HG03064 (cell line): ENCODE results near the gene B3GNT7.
"Not testable (repeated sequence)": the region's sequence is repeated elsewhere in the genome, so short reads cannot be mapped to it uniquely, and the experiment has no call there.

Experiments
- ATAC-seq: cut with Tn5 transposase; IDR thresholded peaks from one replicate; pipeline ENCODE4 v1.9.1; 2021; ENCODE audit warnings: low read depth; ENCODE audit not compliant: unreplicated experiment

B3GNT7 gene, protein sequence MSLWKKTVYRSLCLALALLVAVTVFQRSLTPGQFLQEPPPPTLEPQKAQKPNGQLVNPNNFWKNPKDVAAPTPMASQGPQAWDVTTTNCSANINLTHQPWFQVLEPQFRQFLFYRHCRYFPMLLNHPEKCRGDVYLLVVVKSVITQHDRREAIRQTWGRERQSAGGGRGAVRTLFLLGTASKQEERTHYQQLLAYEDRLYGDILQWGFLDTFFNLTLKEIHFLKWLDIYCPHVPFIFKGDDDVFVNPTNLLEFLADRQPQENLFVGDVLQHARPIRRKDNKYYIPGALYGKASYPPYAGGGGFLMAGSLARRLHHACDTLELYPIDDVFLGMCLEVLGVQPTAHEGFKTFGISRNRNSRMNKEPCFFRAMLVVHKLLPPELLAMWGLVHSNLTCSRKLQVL

DNA sequence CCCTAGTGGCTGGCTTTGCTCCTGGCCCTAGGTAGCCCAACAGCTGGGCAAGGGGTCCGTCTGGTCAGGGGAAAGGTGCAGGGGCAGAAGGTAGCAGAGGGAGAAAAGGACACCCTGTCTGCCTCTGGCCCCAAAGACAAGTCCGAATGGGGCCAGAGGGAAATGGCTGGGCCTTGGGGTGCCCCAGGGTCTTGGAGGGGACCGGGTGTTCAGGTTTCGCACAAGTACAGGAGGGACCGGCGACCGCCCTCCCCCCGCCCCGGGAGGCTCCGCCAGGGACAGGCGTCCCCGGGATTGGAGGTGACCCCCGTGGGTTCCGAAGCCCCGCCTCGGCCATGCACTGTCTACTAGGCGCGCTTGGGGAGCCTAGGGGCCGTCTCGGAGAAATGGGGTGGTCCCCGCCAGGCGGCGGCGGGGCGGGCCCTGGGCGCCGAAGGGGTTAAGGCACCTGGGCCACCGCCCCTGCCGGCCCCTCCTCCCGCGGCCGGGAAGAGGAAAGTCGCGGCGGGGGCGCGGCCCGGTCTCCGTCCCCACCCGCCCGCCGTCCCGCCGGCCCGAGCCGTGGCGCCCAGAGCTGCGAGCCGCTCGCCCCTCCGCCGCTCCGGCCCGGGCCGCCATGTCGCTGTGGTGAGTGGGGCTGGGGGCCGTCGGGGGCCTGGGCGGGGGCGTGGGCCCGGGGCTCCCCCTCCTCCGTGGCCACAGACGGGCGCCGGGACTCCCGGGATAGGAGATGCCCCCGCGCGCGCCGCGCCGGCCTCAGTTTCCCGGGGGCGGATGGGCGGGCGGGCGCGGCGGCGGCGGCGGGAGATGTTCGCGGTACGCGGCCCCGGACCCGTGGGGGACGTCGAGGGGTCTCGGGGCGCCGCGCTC lies at the start of gene B3GNT7:
TSS of gene B3GNT7 (plus strand) at position 523 of the 870 bp plus-strand sequence. CDS start at position 617, 94 bp downstream.
- ATAC-seq = no peak

DNA sequence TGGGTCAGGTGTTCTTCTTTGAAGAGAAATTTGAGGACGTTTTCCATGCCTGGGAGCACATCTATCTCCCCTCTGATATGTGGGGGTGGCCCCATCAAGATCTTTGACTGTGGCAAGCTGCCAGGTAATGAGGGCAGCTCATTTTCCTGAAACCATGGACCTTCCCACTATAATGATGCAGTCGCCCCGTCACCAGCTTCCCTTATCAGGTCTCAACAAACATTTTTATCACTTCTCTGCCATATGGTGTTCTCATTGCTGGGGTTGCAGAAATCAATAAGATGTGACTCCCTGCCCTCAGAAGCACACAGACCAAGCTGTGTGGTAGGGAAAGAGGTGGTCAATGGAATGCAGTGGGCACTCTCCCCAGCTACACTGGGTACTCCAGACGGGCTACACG lies 48.4 kb upstream of the B3GNT7 start:
- ATAC-seq = no peak

DNA sequence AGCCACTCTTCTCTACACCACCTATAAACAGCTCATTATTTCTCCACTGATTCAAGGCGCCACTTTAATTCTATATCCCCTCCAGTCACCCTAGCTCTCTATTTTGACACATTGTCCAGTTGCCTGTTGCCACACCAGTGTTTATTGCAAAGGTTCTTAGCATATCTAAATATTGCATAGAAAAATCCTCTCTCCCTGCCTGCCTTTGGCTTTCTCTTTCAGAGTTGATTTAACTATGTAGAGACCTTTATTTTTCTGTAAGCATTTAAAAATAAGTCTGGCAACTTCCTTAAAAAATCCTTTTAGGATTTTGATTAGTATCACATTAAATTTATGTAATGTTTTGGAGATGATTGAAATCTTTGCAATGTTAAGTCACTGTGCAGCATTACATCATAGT lies 47.9 kb upstream of the B3GNT7 start:
- ATAC-seq = no peak

DNA sequence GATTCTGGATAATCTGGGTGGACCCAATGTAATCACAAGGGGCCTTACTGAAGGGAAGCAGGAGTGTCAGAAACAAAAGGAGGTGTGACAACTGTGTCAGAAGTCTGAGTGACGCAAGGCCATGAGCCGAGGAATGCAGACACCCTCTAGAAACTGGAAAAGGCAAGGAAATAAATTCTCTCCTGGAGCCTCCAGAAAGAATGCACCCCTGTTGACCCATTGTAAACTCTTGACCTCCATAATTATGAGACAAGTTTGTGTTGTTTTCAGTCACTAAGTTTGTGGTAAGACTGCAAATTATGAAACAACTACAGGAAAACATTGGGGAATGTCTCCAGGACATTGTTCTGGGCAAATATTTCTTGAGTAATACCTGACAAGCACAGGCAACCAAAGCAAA lies 47.3 kb upstream of the B3GNT7 start:
- ATAC-seq = no peak

DNA sequence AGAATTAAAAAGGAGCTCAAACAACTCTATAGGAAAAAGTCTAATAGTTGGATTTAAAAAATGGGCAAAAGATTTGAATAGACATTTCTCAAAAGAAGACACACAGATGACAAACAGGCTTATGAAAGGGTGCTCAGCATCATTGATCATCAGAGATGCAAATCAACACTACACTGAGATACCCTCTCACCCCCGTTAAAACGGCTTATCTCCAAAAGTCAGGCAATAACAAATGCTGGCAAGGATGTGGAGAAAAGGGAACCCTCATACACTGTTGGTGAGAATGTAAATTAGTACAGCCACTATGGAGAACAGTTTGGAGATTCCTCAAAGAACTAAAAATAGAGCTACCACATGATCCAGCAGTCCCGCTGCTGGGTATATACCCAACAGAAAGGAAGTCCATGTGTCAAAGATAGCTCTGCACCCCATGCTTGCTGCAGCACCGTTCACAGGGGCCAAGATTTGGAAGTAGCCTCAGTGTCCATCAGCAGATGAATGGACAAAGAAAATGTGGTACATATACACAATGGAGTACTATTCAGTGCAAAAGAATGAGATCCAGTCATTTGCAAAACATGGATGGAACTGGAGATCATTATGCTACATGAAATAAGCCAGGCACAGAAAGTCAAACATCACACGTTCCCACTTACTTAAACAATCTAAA lies 46.7 kb upstream of the B3GNT7 start:
- ATAC-seq = no peak

DNA sequence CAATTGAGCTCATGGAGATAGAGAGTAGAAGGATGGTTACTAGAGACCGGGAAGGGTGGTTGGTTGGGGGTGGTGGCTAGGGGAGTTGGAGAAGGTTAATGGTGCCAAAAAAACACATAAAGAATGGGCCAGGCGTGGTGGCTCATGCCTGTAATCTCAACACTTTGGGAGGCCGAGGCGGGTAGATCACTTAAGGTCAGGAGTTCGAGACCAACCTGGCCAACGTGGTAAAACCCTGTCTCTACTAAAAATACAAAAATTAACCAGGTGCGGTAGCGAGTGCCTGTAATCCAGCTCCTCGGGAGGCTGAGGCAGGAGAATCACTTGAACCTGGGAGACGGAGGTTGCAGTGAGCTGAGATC lies 46.2 kb upstream of the B3GNT7 start:
- ATAC-seq = not testable (repeated sequence)

DNA sequence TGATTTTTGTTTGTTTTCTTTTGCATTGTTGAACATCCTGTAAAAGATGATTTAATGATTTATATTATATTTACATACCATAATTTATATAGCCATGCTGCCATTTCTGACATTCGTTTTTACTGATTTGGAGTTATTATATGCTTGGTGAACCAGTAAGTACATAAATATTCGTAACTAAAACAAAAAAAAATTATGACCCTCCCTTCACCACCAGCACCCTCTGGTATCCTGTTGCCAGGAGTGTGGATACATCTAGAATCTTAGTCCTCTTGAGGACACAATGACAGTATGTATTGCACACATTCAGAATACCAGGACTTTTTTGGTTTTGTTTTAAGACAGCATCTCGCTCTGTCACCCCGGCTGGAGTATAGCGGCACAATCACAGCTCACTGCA lies 43.9 kb upstream of the B3GNT7 start:
- no peak for ATAC-seq

DNA sequence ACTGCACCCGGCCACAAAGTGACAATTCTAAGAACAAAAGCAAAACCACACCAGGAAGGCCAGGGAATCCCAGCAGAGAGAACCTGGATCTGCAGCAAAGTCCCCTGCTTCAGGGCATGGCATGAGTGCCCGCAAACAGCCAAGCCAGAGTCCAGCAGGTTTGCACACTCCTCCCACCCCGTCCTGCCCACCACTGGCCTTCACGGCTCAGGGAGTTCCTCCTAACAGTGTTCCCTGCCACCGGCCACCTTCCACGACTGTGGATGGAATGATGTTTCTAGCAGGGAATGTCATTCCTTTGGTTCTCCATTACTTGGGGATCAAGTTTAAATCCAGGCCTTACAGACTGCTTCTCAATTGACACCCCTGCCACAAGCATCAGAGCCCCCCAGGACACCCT lies 42.0 kb upstream of the B3GNT7 start:
- no peak for ATAC-seq

DNA sequence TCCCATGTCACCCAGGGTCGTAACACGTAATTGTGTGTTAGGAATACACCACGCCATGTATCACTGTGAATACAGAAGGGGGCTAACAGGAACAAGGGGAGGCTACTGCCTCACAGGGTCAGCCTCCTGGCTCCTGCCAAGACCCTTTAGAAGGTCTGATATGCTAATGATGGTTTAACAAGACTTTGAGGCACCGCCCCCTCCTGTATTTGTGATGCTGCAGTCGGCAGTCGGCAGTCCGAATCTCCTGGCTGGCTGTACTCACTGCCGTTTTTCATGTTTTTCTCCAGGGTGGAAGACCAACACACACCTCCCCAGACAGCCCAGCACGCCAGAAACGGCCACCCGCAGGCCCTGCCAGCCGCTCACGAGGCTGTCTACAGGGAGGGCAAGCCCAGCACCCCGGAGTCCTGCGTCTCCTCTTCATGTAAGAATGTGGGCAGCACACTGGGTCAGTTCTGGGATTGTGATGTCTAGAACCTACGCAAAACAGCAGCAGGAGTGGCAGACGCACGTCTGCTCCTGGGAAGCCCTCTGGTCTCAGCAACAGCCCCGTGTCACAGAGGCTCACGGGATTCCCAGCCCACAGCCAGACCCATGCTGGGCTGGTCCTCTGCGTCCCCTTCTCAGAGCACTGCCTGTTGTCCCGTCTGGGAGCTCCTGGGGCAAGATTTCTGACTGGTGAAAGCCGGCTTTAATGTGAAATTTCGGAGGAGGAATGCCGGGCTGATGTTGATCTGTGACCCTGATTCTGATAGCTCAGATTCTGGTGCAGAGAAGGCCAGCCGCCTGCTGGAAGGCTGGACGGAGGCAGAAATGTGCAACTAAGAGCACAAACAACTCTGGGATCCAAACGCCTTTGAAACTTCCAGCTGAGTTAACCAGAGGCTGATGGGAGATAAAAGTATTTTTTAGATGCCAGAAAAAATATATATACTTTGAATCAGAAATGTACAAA lies 39.7 kb upstream of the B3GNT7 start:
- no peak for ATAC-seq

DNA sequence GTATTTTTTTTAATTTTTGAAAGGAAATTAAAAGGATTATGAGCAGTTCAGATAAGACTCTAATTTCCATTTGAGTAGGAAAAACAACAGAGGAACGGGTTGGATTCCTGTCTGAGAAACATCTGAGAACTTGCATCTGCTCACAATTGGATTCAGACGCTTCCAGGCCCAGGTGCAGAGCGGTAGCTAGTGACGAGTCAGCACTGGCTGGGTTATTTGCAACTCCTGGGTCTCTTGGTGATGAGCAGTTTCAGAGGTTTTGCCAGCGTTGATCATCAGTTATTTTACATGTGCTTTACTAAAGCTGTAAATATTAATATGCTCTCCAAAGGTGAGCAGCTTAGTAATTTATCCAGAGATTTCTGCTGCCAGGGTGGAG lies 39.1 kb upstream of the B3GNT7 start:
- ATAC-seq = no peak

DNA sequence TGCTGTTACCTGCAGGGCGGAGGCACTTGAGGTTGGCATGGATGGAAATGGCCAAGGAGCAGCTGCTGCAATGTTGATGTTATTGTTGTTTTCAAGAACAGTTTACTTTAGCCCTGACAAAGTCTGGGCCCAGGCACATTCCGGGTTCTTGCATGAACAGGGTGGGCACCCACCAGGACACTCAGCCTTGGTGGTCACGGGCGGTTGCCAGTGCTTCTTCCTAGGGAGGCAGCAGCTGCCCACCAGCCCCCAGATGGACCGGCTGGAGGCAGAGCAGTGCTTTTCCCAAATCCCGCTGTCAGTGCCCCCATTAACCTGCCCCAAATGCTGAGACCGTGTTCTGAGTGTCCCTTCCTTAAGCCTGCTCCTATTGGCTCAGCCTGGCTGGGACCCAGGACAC lies 38.5 kb upstream of the B3GNT7 start:
- ATAC-seq = no peak

DNA sequence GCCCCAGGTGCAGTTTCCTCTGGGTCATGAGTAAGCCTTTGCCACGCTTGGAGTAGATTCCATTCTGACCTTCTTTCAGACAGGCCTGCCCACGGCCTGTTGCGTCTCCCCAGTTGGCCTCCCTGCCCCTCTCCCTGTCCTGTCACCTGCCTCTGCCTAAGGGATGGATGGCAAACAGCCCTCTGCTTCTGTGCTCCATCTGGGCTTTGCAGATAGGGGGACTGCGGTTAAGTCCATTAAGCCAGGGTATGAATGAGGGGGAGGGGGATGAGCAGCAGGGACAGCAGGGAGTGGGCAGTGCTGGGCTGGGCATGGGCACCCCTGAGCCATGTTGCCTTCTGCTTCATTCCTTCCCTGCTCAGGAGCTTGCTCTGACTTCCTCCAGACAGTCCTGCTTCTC lies 37.6 kb upstream of the B3GNT7 start:
- ATAC-seq = no peak

DNA sequence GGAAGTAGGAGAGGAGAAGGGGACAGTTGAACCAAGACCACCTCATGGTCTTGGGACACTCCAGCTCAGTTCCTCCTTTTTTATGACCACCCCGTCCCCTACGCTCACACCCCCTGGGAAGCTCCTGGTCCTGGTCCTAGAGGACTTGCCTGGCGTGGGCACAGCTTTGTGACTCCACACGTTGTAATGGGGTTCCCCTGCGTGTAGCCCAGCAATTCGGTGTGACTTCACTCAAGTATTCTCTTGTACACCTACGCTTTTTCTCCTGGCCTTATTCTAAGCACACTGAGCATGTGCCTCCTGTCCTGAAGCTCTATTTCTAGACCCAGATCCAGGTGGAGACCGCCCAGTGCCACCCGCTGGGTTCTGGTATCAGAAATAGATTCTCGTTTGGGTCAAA lies 36.1 kb upstream of the B3GNT7 start:
- no peak for ATAC-seq

DNA sequence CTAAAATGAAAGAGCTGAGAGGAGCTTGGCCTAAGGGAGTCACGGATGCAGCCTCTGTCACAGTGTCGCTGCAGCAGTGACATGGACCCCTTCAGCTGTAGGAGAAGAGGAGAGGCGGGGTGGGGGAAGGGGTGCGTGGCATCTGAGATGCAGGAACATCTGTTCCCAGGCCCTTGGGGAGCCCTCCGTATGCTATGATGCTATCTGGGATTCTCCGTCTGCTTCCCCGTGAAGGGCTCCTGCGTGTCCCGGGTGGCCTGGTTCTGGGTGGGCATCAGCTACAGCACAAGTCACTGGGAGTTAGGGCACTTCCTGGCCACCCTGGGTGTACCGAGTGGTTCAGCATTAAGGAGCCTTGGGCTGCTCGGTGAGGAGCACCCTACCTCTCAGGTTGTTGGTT lies 35.6 kb upstream of the B3GNT7 start:
- no peak for ATAC-seq

DNA sequence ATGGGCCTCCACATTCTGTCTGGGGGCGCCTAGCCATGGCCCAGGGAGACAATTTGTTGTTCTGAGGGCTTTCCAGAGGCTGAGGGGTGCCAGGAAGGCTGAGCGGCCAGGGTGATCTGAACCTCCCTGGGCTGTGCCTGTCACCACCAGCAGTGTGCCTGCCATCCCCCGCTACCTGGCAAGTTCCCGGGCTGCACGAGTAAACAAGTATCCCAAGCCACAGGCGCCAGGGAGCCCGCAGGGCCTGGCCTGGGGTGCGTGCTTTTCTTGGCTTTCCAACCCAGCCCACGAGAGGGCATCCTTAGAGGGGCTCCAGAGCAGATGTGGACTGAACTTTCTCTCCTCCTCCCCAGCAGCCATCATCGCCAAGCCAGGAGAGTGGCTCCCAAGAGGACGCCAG lies 35.1 kb upstream of the B3GNT7 start:
- ATAC-seq = no peak

DNA sequence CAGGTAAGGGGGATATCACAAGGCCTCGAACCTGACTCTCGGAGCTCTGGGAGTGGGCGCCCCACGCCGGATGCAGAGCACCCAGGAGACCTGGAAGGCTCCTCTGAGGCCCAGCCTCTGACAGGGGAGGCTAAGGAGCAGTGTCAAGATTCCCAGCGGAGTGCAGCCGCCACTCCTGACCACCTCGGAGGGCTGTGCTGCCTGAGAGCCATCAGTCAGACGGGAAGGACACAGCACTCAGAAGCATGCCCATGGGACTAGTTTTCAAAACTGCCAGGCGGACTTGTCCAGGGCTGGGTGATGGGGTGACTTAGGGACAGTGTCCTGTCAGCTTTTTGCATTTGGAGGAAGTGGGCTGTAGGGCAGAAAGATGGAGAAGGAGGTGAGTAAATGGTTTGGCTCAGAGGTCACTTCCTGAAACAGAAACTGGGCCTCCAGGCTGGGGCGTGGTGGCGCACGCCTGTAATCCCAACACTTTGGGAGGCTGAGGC lies 34.6 kb upstream of the B3GNT7 start:
- ATAC-seq = no peak

DNA sequence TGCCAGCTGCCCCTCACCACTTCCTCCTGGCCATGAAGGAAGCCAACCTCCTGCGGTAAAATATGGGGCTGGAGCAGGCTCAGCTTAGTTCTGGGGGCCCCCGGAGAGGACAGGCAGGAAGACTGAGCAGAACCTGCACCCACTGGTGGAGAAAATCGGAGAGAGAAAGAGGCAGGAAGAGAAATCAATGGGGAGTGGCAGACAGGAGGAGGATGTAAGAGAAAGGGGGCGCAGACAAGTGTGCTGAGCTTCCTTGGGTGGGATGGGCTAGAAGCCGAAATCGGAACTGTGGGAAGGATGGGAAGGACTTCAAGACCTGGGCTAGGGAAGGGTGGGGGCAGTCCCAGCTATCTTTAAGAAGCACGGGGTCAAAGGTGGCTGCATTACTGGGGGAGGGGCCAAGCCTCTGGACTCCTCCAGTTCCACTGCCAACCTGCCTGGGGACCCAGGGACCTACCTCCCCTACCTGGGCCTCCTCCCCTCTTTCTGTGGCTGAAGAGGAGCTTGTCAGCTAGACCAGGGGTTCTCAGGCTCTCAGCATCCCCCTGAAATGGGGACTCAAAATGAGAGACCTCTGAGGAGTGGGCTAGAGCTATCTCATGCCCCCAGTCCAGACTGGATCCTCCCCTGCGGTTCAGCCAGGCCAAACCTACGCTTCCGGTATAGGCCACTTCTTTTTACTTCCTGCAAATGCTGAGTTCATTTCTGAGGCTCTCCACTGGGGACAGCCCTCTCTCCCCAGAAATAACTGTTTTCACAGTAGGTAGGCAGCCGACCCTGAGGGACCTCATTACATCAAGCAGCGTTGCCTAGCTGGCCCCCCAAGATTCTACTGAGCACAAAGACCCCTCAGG lies 33.6 kb upstream of the B3GNT7 start:
- peak; percentile 95 for ATAC-seq

DNA sequence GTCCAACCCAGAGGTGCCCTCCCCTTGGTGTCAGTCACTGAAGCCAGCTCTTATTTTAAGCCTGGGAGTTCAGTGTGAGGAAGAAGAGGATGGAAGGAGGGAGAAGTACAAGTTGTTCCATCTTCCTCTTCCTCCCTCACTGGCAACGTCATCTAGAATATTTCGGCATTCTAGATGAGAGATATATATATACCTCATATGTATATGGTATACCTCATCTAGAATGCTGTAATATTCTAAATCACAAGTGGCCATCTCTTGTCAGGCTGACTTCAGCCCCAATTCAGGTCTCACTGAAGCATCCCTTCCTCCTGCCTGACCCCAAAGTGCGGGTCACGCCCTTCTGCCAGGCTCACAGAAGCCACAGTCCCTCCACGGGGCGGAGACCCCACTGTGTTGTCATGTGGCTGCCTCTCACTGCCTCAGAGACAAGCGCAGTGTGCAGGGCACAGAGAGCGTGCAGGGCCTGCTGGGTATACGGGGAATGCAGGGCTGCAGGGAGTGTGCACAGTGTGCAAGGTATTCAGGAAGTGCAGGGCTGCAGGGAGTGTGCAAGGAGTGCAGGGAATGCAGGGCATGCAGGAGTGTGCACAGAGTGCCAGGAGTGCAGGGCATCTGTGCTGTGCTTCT lies 32.8 kb upstream of the B3GNT7 start:
- ATAC-seq = no peak

DNA sequence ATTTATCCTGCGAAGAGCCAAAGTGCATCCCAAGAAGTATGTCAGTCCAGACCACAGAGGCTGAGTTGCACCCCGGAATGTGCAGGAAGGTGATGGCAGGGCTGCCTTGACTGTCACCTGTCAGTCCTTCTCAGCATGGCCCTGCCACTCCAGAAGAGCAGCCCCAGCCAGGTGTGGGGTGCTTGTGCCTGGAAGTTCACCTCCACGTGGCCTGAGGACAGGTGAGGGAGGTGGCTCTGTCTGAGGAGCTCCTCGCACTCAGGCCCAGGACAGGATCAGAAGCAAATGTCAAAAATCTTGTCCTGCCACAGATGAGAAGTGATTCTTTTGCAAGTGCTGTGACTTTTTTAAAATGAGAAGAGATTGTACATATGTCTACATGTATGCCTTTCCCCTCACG lies 31.4 kb upstream of the B3GNT7 start:
- ATAC-seq = no peak
